Glutamatergic neuron (in vitro differentiated cells): ENCODE results near the gene OR1J2. TPM values are rescaled to one million over a fixed set of nuclear protein-coding genes. Genes with fewer than 3 reads are reported as not detected.

ENCODE experiments used
- DNase-seq: peaks from one replicate; pipeline ENCODE4 v3.0.0; 2022
- H3K27ac Mint-ChIP-seq: one replicate; pipeline ENCODE4 v1.8.0; 2020; ENCODE audit warnings: mild to moderate bottlenecking, mixed read lengths, inconsistent platforms; ENCODE audit not compliant: unreplicated experiment
- H3K27me3 Mint-ChIP-seq: one replicate; pipeline ENCODE4 v1.8.0; 2020; ENCODE audit warnings: mild to moderate bottlenecking, moderate library complexity, mixed read lengths, inconsistent platforms; ENCODE audit not compliant: unreplicated experiment
- H3K36me3 Mint-ChIP-seq: one replicate; pipeline ENCODE4 v1.8.0; 2020; ENCODE audit warnings: mild to moderate bottlenecking, mixed read lengths, inconsistent platforms; ENCODE audit not compliant: unreplicated experiment
- H3K4me1 Mint-ChIP-seq: one replicate; pipeline ENCODE4 v1.8.0; 2020; ENCODE audit warnings: mild to moderate bottlenecking, low read depth, mixed read lengths, inconsistent platforms; ENCODE audit not compliant: unreplicated experiment
- H3K4me3 Mint-ChIP-seq: one replicate; pipeline ENCODE4 v1.8.0; 2020; ENCODE audit warnings: mild to moderate bottlenecking, mixed read lengths, inconsistent platforms; ENCODE audit not compliant: unreplicated experiment
- H3K9me3 Mint-ChIP-seq: one replicate; pipeline ENCODE4 v1.8.0; 2020; ENCODE audit warnings: mild to moderate bottlenecking, moderate library complexity, mixed read lengths, inconsistent platforms; ENCODE audit not compliant: unreplicated experiment
- total RNA-seq: library from RNA; stranded (reverse); fragmentation: NEBNext Ultra II Directional; extraction: Animal tissue kit (Norgen Biotek cat#: 25700); gene quantifications from one replicate; pipeline ENCODE4 v1.2.1, GENCODE V29; 2021; ENCODE audit not compliant: unreplicated experiment
- TF ChIP-seq, protein P1 (sequence below): fragments of 200-600 bp; sonication (generic); IDR thresholded peaks from one replicate; pipeline ENCODE4 v1.5.0; 2021; ENCODE audit not compliant: partially characterized antibody, unreplicated experiment

Gene OR1J2
- total RNA-seq, 1 donor from 2014 or later, result not detected

DNA sequence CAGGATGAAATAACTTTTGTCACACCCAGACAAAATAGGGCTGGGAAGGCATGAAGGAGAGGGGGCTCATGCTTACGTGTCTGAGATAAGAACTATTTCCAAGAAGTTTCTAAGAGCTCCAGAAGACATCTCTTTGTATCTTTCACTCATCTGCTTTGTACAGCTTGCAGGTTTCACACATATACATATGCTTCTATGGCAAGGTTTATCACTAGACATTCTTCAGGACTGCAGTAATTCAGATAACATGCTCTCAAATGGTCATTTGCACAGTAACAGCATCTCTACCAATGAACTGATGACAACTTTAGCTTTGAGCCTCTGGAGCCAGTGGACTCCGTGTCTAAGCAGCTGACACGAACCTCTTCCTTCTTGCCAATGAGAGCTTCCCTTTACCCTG, 36.0 kb upstream of the OR1J2 start:
- Mint-ChIP-seq H3K27ac (no peak overlapping the region), H3K4me3 (no peak overlapping the region), H3K9me3 (peaks cover 4% of the 10 kb centered on the region), H3K36me3 (peaks cover 2% of the 10 kb centered on the region), H3K27me3 (no peaks in the 10 kb centered on the region), H3K4me1 (no peaks in the 10 kb centered on the region)
- DNase-seq, result no peak
- TF ChIP-seq, protein P1, sequence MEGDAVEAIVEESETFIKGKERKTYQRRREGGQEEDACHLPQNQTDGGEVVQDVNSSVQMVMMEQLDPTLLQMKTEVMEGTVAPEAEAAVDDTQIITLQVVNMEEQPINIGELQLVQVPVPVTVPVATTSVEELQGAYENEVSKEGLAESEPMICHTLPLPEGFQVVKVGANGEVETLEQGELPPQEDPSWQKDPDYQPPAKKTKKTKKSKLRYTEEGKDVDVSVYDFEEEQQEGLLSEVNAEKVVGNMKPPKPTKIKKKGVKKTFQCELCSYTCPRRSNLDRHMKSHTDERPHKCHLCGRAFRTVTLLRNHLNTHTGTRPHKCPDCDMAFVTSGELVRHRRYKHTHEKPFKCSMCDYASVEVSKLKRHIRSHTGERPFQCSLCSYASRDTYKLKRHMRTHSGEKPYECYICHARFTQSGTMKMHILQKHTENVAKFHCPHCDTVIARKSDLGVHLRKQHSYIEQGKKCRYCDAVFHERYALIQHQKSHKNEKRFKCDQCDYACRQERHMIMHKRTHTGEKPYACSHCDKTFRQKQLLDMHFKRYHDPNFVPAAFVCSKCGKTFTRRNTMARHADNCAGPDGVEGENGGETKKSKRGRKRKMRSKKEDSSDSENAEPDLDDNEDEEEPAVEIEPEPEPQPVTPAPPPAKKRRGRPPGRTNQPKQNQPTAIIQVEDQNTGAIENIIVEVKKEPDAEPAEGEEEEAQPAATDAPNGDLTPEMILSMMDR, result no peak

DNA sequence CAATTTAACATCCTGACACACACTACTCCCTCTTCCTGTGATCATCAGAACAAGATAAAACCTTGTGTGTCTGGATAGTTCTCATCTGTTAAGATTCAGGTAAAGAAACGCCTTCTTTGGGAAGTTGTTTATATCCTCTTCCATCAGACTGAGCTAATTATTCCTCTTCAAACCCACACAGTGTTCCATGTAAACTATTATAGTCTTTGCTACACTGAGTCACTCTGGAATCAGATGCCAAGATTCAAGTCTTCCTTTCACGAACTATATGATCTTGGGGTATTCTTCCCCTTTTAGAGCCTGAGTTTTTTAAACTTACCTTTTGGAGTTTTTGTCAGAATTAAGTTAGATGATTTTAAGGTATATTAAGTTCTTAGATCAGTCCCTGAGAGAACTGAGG, 34.9 kb upstream of the OR1J2 start:
- DNase-seq, result no peak
- no peak overlapping the region for H3K4me3 Mint-ChIP-seq
- H3K27me3 Mint-ChIP-seq, result no peaks in the 10 kb centered on the region
- H3K27ac Mint-ChIP-seq, result no peak overlapping the region
- TF ChIP-seq, protein P1, result no peak
- H3K9me3 Mint-ChIP-seq, result peaks cover 2% of the 10 kb centered on the region
- H3K4me1 Mint-ChIP-seq, result no peaks in the 10 kb centered on the region
- no peaks in the 10 kb centered on the region for H3K36me3 Mint-ChIP-seq

DNA sequence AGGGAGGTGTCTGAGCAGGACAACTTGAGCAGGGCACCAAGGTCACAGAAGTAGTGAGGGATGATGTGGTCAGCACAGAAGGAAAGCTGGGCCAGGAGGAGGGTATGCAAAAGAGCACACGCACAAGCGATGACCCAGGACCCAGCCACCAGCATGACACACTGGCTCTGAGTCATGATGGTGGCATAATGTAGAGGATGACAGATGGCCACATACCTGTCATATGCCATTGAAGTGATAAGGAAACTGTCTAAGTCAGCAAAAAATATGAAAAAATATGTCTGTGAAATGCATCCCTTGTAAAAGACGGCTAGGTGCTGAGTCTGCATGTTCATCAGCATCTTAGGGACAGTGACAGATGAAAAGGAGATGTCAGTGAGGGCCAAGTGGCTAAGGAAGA, 33.3 kb upstream of the OR1J2 start:
- H3K4me1 Mint-ChIP-seq, result no peaks in the 10 kb centered on the region
- TF ChIP-seq, protein P1, result no peak
- no peak for DNase-seq
- H3K4me3 Mint-ChIP-seq, result no peak overlapping the region
- no peaks in the 10 kb centered on the region for H3K36me3 Mint-ChIP-seq
- H3K27me3 Mint-ChIP-seq, result peaks cover 2% of the 10 kb centered on the region
- H3K9me3 Mint-ChIP-seq, result no peaks in the 10 kb centered on the region
- no peak overlapping the region for H3K27ac Mint-ChIP-seq

DNA sequence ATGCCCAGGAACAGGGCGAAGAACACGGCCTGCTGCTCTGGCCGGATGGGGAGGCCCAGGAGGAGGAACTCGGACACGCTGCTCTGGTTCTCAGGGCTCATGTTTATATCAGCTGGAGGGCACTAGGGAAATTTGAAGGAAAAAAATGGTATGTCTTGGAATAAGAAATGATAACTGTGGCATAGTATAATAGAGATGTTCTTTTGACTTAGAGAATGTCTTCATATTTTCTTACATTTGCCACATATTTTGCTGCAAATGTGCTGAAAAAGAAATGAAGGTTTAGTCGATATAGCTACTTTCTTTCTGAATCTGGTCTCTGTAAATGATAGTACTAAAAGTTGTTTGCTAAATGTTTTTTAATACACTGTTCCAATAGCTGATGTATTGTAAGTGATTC, 32.8 kb upstream of the OR1J2 start, which contains the start of gene OR1J1:
Gene OR1J1 (minus strand): TSS at position 101 of the 400 bp plus-strand sequence. CDS start 0 bp downstream, at position 101.
- Mint-ChIP-seq H3K9me3 (no peaks in the 10 kb centered on the region), H3K27ac (no peak within 1 kb of the TSS), H3K27me3 (peaks cover 2% of the 10 kb centered on the region), H3K4me1 (no peaks in the 10 kb centered on the region), H3K4me3 (no peak within 1 kb of the TSS), H3K36me3 (no peaks in the 10 kb centered on the region)
- DNase-seq, result no peak
- TF ChIP-seq, protein P1, result no peak

DNA sequence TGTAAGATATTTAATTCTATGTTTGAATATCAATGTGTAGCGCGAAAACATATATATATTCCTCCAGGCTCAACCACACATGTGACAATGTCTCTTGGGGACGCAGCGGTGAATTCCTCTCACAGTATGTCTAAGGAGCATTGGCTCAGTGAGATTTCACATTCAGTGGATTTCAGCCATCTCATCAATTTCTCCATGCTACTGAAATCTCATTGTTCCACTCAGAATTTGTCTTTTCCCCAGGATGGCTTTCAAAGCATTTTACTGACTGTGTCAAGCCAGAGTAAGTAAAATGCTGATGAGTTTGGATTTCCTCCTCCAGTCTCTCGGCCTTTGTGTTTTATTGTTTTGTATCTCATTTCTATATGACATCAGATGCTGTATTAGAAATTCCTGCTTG, 31.5 kb upstream of the OR1J2 start:
- Mint-ChIP-seq H3K36me3 (no peaks in the 10 kb centered on the region), H3K27ac (no peak overlapping the region), H3K27me3 (peaks cover 2% of the 10 kb centered on the region), H3K4me1 (no peaks in the 10 kb centered on the region), H3K9me3 (no peaks in the 10 kb centered on the region), H3K4me3 (no peak overlapping the region)
- TF ChIP-seq, protein P1, result no peak
- no peak for DNase-seq
